GM12873 (cell line): ENCODE data around the gene PTPRS.

Experiments used
- TF ChIP-seq, protein P1 (sequence below): IDR thresholded peaks from 2 replicates; pipeline ENCODE4 v1.5.1; 2012; ENCODE audit warnings: low read depth, mild to moderate bottlenecking, moderate library complexity, low read length, control low read depth; ENCODE audit not compliant: insufficient read depth; ENCODE audit errors: missing control alignments

PTPRS gene

DNA sequence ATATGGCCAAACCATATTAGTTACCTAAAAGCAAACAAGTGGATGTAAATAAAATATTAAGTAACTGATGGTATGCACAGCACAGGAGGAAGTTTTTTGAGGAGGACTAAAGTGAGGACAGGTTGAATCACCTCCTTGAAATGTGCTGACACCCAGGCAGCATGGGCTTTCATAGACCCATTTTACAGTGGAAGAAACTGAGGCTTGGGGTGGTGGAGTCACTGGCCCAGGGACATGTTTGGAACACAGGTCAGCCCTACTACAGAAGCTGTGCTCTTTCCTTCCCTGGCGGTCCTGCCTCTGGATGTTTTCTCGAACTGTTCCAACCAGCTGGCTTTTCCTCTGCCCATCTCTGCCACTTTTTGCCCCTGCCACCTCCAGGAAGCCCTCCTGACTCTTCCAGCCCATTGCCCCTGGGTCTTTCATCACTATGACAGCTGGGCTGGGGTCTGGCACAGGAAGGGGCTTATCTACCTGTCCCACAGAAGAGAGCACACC, 11.2 kb upstream of the PTPRS start:
- TF ChIP-seq, protein P1, sequence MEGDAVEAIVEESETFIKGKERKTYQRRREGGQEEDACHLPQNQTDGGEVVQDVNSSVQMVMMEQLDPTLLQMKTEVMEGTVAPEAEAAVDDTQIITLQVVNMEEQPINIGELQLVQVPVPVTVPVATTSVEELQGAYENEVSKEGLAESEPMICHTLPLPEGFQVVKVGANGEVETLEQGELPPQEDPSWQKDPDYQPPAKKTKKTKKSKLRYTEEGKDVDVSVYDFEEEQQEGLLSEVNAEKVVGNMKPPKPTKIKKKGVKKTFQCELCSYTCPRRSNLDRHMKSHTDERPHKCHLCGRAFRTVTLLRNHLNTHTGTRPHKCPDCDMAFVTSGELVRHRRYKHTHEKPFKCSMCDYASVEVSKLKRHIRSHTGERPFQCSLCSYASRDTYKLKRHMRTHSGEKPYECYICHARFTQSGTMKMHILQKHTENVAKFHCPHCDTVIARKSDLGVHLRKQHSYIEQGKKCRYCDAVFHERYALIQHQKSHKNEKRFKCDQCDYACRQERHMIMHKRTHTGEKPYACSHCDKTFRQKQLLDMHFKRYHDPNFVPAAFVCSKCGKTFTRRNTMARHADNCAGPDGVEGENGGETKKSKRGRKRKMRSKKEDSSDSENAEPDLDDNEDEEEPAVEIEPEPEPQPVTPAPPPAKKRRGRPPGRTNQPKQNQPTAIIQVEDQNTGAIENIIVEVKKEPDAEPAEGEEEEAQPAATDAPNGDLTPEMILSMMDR, result no peak

DNA sequence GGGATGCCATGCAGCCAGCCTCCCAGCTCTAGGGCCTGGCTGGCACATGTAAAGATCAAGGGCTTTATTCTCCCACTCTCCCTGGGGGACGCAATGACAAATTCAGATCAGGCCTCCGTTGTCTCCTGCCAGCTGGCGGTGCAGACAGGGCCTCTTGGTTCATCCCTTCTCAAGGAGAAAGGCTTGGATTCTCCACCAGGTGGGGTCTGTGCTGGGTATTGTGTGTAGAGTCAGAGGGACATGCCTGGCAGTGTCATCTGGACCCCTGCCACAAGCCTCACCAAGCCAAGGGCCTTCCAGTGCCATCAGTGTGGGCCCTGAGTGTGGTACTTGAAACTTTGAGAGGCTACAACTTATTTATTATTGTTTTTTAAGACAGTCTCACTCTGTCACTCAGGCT, 8.4 kb upstream of the PTPRS start:
- TF ChIP-seq, protein P1, result no peak

DNA sequence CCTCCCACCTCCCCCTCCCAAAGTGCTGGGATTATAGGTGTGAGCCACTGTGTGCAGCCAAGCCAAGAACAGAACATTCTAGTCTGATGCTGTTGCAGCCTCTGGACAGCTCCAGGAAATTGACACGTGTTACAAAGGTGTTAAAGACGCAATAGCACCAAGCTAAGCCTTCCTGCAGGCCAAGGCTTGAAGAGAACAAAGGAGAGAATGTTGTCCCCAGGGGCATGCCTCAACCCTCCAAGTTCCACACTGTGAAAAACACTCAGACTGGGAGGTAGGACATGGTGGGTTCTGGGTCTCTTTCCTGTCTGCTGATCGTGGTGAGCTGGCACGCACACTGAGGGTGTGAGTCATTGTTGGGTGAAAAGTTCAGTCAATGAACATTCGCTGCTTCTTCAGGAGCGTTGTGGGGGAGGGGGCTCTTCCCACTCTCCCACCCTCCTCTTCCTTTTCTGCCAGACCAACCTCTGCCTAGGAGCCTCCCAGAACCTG, 5.3 kb upstream of the PTPRS start:
- TF ChIP-seq, protein P1, result no peak

DNA sequence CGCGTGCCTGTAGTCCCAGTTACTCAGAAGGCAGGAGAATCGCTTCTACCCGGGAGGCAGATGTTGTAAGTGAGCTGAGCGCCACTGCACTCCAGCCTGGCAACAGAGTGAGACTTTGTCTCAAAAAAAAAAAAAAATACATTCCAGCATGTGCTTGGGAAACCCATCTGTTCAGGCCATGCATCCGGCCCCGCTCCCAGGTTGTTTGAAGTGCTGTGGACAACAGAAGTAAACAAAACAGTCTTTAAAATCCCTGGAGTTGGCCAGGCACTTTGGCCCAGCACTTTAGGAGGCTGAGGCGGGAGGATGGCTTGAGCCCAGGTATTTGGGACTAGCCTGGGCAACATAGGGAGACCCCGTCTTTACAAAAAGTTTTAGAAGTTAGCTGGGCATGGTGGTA, 3.2 kb upstream of the PTPRS start:
- TF ChIP-seq, protein P1, result no peak

DNA sequence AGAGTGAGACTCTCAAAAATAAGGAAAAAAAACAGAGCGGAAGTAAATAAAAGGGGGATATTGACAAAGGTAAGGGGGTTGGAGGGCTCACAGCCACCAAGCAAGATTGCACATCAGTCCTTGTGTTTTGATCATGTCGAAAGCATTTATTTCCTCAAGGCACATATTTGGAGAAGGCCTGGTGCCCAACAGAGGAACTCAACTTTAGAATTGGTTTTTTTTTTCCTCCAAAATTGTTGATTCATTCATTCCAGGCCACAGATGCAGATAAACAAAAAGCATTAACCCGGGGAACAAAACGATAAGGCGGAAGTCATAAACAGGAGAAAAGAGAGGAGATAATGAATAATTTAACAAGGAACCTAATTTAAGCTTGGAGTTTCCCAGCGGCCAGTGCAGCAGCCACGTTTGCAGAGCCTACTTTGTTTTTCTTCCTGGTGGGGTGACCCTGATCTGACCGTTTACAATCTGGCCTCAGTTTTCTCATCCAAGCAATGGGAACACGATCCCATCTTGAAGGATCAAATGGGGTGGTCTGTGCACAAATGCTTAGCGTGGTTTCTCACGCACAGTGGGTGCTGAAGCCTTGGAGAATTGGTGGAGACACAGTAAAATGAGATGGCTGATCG, 2.1 kb upstream of the PTPRS start:
- TF ChIP-seq, protein P1, result no peak

DNA sequence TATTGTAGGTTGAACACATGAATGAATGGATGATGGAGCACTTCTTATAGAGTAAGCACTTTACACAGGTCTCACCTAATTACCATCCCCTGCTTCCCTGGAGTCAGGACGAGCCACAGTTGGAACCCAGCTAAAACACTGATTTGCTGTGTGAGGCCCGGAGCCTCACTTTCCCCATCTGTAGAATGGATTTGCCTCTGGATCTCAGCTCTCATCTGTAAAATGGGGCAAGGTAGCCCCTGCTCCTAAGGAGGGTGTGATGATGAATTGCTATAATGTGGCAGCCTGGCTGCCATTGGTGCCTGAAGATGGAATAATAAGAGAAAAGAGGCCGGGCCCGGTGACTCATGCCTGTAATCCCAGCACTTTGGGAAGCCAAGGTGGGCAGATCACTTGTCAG, 1.4 kb upstream of the PTPRS start:
- TF ChIP-seq, protein P1, result no peak

DNA sequence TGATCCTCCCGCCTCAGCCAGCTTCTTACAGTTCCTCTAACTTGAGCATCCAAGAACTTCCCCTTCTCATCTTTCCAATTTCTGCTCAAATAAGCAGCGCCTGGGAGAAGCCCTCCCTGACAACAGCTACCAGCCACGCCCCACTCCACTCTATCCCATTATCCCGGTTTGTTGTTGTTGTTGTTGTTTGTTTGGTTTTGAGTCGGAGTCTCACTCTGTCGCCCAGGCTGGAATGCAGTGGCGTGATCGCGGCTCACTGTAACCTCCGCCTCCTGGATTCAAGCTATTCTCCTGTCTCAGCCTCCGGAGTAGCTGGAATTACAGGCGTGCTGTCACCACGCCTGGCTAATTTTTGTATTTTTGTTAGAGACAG, 822 bp upstream of the PTPRS start:
- TF ChIP-seq, protein P1, result no peak
